GM20431 (cell line): ENCODE results near the gene KRTAP10-2.
"Not testable (repeated sequence)": the region's sequence is repeated elsewhere in the genome, so short reads cannot be mapped to it uniquely, and the experiment has no call there.

Experiments
- in situ Hi-C: fragments of 300-500 bp; cut with MseI, MboI; formaldehyde crosslinking; loops from one replicate; pipeline ENCODE4 v1.15.0; 2020; ENCODE audit warnings: low sequenced_read_pairs; ENCODE audit not compliant: unreplicated experiment

Gene KRTAP10-2, protein sequence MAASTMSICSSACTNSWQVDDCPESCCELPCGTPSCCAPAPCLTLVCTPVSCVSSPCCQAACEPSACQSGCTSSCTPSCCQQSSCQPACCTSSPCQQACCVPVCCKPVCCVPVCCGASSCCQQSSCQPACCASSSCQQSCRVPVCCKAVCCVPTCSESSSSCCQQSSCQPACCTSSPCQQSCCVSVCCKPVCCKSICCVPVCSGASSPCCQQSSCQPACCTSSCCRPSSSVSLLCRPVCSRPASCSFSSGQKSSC

DNA sequence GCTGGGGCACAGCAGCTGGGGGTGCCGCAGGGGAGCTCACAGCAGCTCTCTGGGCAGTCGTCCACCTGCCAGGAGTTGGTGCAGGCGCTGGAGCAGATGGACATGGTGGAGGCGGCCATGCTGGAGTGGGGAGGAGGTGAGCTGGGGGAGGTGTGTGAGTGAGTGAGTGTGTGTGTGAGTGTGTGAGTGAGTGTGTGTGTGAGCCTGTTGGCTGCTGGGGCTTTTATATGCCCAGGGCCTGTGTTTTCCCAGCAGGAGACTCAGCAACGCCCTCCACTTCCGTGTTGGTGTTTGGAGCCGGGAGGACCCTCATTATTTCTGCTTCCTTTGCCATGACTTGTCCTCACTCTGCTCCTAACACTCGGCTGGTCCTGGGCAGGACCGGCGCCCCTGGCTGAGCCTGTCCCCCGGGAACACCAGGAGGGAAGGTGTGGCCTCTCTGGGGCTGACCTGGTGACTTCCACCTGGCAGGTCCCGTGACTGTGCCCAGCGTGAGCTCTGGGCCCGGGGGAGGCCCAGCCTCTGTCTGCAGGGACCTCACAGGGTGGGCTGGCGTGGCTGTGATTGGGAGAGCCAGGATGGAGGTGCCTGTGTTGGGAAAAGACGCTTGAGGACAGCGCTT lies at the start of gene KRTAP10-2:
TSS of gene KRTAP10-2 (minus strand) at position 166 of the 622 bp plus-strand sequence. CDS start at position 119, 47 bp downstream.
- in situ Hi-C loops = no loop called here

DNA sequence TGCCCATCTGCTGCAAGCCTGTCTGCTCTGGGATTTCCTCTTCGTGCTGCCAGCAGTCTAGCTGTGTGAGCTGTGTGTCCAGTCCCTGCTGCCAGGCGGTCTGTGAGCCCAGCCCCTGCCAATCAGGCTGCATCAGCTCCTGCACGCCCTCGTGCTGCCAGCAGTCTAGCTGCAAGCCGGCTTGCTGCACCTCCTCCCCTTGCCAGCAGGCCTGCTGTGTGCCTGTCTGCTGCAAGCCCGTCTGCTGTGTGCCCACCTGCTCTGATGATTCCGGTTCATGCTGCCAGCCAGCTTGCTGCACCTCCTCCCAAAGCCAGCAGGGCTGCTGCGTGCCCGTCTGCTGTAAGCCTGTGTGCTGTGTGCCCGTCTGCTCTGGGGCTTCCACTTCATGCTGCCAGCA lies 49.8 kb upstream of the KRTAP10-2 start:
- in situ Hi-C loops = not testable (repeated sequence)

DNA sequence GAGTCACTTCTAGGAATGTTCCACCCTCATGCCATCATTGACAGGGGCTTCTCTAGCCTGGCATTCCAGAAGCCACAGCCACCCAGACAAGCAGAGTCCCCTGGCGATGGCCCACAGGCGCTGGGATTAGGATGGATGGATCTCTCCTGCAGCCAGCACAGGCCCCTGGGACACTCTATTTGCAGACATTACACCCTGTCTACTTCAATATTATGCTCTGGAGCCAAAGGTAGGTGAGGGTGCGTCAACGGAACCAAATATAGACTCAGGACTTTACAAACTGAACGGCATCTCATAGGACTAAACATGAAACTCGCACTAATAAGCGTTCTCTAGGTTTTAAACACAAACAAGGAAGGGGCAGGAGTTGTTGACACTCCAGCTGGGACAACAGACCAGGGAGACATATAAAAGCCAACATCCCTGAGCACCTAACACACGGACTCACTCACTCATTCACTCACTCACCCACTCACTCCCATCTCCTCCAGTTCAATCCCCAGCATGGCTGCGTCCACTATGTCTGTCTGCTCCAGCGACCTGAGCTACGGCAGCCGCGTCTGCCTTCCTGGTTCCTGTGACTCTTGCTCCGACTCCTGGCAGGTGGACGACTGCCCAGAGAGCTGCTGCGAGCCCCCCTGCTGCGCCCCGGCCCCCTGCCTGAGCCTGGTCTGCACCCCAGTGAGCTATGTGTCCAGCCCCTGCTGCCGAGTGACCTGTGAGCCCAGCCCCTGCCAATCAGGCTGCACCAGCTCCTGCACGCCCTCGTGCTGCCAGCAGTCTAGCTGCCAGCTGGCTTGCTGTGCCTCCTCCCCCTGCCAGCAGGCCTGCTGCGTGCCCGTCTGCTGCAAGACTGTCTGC lies 49.0 kb upstream of the KRTAP10-2 start, which contains the start of gene KRTAP10-7:
TSS of gene KRTAP10-7 (plus strand) at position 480 of the 861 bp plus-strand sequence. CDS start at position 505, 25 bp downstream.
- in situ Hi-C loops = not testable (repeated sequence)

DNA sequence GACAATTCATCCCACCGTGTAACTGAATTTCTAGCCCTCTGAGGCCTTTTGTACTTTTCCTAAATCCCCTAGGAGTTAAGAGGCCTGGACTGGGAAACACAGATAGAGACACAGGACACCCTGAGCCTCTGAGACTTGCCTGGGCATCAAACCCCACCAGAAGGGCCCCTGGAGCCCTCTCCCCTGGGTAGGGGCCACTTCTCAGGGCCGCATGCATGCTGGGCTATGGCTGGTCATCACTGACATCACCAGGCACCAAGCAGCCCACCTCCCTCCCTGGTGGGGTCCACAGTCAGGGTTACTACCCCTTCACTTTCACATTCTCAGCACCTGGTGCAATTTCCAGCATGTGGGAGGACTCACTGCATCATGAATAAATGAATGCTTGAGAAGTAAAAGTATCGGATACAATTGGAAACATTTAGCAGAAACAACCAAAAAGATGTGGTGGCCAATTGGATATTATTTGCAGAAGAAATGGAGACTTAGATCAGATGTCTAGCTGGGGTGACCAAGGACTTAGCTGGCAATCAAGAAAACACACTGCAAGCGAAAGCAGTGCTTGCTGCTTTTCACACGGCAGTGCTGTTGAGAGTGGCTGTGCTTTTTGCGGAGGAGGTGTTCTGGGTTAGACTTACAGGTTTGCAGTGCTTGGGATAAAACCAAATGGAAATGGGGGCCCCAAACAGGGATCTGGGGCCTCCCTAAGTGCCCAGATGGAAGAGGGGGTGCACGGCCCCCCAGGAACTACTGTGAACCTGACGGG lies 48.1 kb upstream of the KRTAP10-2 start:
- in situ Hi-C loops = no loop called here

DNA sequence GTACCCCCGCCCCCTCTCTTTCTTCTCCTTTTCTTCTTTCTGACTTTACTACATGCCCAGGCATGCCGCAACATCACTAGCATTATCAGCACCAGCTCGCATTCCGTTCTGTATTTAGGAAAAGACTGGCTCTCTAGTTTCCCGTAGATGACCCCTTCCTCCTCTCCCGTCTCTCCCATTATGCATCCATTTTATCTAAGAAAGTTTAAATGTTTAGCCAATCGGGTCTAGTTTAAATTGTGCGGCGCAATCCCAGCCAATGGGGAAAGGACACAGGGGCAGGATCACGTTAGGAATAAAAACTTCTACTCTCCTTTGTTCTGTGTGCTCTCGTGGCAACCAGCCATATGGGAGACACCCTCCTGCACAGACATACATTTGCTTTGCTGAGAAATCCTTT lies 46.8 kb upstream of the KRTAP10-2 start:
- in situ Hi-C loops = no loop called here

DNA sequence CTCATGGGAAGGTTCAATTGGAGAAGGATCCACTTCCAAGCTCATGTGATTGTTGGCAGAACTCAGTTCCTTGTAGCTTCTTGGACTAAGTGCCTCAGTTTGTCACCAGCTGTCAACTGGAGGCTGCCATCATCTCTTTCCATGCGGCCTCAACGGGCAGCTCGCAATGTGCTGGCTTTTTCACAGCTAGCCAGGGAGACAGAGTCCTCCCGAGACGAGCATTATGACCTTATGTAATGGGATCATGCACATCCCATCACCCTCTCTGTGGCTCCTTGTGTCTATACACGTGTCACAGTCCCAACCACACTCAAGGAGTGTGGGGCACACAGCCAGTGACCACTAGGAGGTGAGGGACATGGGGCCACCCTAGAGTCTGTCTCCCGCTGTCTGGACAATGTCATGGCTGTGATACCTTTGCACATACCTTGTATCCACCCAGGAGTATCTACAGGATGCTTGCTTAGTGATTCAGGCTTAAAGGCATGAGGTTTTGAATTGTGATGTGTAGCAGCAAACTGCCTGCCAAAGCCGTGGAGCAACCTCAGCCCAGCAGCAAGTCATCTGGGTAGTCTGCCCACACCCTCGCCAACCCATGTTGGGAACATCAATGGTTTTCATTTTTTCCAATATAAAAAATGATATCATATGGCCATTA lies 44.9 kb upstream of the KRTAP10-2 start:
- in situ Hi-C loops = no loop called here

DNA sequence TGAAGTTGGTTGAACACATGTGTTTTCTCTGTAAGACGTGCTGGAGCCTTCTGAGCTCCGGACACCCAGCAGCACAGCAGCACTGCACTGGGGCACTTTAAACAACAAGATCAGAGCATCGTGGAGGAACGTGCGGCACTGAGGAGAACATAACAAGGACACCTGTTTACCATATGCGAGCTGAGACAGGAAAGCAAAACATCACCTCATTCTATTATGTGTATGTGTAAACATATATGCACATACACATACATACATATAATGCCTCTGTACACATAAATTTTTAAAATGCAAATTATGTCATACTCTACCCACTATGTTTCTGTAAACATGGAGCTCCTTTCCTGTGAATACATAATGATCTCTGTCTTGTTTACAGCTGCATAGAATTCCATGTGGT lies 44.2 kb upstream of the KRTAP10-2 start:
- in situ Hi-C loops = no loop called here

DNA sequence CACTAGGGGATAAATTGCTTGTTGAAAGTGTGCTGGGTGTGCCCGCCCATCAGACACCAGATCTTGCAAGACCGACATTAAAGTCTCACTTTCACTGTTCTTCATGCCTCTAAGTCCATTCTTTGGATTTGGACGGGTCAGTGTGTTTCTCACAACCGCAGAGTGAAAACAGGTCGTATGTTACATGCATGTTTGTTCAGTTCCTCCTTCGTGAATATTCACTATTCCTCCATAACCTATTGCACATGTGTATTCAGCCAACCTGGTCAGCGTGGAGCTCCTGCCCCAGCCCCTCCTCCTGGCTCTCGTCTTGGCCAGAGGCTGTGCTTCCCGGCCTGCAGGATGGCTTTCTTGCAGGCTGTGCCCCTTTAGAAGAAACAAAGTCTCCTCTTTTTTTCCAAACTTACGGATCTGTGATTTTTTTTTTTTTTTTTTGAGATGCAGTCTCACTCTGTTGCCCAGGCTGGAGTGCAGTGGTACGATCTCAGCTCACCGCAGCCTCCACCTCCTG lies 43.2 kb upstream of the KRTAP10-2 start:
- in situ Hi-C loops = no loop called here

DNA sequence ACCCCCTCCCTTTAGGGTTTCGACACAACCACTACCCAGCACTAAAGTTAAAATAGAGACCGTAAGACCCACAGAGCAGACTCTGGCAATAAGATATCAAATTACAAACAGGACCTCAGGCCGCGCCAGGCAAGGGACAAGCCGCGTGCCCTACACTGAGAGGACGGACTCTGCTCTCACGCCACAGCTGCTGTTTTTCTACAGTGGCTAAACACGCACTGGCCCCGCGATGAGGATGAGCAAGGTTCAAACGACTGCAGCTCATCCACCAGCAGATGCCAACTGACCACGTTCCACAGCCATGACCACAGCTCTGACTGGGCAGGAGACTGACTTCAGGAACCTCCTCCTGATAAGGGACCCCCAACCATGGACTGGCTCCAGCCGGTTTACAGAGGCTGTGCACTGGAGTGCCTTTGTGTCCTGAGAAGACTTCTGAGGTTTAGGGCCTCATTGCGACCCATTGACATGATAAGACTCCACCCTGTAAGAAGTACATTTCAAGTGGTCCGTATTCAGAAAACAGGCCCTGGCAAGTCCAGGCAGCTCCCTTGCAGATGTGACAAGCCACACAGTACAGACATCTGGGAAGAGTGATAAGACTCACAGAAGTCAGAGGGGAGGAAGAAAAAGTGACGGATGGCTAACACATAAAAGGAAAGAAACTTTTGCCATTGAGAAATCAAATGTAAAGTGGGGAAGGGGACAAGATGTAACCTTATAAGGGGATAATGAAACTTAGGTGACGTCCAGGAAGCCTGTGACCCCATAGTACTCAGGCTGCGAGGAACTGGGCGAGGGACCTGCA lies 42.5 kb upstream of the KRTAP10-2 start:
- in situ Hi-C loops = no loop called here

DNA sequence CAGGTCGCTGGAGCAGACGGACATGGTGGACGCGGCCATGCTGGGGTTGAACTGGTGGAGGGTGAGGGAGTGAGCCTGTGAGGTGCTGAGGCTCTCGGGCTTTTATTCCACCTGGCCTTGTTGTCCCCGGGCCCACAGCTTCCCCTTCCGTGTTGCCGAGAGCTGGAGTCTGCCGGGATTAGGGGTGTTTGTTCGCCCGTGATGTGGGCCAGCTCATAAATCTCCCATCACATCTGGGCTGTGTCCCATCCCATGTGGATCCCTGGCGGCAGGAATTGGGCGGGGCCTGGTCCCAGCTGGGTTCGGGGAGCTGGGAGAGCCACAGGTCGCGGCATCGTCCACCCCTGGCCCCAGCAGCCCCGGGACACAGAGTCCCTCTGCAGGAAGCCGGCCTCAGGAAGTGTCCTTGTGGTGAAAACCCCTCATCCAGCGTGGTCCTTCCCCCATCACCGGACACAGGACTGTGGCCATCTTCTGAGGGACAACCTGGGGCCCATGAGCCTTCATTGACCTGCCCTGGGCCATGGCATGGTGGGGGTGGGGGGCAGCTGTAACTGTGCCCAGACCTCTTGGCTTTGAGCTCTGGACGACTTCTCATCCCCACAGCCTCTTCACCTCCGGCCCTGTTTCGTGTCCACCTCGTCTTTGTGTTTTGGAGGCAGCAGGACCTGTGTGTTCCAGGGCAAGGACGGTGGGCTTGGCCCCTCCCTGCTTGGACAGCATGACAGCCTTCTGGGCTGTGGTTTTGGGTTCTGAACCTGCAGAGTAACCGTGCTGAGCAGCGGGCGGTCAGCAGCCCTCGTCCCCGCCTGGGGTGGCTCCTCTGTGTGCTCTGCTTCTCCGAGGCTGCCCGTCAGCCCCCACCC lies 41.4 kb upstream of the KRTAP10-2 start, which contains the start of gene KRTAP10-6:
TSS of gene KRTAP10-6 (minus strand) at position 60 of the 866 bp plus-strand sequence. CDS start at position 39, 21 bp downstream.
- in situ Hi-C loops = no loop called here

DNA sequence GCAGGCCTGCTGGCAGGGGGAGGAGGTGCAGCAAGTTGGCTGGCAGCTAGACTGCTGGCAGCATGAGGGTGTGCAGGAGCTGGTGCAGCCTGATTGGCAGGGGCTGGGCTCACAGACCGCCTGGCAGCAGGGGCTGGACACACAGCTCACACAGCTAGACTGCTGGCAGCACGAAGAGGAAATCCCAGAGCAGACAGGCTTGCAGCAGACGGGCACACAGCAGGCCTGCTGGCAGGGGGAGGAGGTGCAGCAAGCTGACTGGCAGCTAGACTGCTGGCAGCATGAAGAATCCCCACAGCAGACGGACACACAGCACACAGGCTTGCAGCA lies 40.5 kb upstream of the KRTAP10-2 start:
- in situ Hi-C loops = not testable (repeated sequence)

DNA sequence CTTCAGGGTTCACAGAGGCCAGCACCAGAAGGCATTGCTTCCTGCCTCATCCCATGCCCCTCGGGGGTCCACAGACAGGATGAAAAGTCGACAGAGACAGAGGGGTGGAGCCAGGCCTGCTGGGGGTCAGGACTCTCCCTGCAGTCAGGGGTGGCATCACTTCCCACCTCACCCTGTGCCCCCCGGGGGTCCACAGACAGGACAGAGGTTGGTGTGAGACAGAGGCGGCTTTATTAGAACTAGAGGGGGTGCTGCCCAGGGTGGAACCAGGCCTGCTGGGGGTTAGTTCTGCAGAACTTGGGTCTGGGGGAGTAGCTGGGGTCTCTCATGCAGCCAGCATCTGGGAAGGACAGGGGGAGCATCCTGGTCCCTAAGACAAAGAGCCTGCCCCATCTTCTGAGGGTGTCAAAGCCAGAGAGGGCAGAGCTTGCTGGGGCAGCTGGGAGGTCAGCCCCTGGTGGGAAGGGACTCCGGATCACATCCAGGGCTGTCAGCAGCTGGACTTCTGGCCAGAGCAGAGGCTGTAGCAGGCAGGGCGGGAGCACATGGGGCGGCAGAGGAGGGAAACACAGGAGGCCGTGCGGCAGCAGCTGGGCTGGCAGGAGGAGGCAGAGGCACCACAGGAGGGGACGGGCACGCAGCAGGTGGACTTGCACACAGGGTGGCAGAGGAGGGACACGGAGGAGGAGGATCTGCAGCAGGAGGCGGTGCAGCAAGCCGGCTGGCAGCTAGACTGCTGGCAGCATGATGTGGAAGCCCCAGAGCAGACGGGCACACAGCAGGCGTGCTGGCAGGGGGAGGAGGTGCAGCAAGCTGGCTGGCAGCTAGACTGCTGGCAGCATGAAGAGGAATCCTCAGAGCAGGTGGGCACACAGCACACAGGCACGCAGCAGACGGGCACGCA lies 39.8 kb upstream of the KRTAP10-2 start:
- in situ Hi-C loops = not testable (repeated sequence)

DNA sequence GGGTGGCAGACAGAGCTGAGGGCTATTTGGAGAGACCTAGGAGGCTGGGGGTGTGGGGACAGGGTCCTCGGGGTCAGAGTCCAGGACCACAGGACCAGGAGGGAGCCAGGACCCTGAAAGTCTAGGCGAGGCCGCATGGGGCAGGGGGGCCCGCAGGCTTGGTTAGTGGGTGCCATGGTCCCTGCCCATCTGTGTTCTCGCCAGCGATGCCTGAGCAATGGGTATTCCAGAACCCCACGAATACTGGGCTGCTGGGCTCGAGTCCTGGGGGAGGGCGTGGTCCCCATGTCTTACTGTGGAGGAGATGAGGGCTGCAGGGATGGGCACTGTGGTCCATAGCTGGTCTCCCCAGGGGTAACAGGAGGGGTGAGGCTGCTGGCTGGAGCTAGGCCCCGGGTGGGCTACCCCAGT lies 39.0 kb upstream of the KRTAP10-2 start:
- in situ Hi-C loops = no loop called here

DNA sequence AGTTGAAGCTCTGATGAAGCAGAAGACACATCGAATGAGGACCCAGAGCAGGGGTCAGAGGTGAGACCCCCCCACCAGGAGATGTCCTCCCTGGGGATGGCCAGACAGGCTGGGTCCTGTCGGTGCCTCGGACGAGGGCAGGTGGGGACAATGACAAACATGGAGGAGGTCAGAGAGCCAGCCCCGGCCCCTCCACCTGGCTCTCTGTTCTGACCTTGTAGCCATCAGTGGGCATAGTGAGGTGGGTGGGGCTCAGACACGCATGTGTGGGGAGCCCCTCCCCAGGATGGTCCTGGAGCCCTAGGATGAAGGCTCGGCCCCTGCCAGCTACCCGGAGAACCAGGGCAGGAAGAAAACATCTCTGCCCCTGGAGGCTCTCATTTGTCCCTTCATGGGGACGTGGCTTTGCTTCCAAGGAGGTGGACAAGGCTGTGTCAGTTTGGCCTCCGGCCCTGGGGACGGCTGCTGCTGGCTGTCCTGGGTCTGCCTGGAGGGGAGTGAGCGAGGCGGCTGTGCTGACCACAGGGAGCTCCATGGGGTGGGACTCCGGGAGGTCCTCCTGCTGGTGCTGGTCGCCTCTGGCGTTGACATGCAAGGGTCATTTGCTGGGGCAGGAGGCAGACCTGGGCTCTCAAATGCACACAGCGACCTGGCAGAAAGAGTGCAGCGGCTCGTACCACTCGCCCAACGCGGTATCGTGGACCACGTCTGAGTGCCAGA lies 38.4 kb upstream of the KRTAP10-2 start:
- in situ Hi-C loops = no loop called here

DNA sequence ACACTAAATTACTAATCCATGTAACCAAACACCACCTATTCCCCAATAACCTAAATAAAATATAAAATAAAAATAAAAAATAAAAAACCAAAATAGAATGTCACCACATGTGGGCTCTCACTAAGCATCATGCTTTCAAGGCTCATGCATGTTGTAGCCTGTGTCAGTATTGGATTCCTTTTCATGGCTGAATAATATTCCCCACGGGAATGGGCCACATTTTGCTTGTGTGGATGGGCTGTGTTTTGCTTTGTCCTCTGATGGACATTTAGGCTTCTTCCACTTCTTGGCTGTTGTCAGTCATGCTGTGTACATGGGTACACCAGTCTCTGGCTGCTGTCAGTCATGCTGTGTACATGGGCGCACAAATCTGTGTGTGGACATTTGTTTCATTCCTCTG lies 37.8 kb upstream of the KRTAP10-2 start:
- in situ Hi-C loops = no loop called here

DNA sequence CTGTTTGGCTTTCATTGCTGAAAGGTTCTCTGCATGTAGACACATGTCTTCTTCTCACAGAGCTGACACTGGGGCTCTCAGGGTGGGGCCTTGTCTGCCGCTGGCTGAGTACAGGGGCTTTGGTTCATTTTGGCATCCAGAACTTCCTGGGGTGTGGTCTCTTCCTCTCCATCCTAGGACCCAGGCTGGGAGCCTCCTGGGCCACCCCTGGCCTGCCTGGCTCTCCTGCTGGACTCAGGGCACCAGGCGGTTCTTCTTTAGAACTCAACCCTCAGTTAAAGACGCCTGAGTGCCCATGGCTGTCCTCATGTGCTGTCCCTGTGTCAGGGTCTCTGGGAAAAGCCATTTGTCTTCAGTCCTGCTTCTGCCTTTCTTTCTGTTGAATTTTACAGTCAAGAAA lies 34.6 kb upstream of the KRTAP10-2 start:
- in situ Hi-C loops = no loop called here
